ENCODE measurements around the gene GALNT2. TPM values are rescaled to one million over a fixed set of nuclear protein-coding genes. Genes with fewer than 3 reads are reported as not detected.

Gene GALNT2
- 10 to 100 TPM; 65.6 to 69.0 TPM for total RNA-seq
- polyA plus RNA-seq, result 15.7 TPM

DNA sequence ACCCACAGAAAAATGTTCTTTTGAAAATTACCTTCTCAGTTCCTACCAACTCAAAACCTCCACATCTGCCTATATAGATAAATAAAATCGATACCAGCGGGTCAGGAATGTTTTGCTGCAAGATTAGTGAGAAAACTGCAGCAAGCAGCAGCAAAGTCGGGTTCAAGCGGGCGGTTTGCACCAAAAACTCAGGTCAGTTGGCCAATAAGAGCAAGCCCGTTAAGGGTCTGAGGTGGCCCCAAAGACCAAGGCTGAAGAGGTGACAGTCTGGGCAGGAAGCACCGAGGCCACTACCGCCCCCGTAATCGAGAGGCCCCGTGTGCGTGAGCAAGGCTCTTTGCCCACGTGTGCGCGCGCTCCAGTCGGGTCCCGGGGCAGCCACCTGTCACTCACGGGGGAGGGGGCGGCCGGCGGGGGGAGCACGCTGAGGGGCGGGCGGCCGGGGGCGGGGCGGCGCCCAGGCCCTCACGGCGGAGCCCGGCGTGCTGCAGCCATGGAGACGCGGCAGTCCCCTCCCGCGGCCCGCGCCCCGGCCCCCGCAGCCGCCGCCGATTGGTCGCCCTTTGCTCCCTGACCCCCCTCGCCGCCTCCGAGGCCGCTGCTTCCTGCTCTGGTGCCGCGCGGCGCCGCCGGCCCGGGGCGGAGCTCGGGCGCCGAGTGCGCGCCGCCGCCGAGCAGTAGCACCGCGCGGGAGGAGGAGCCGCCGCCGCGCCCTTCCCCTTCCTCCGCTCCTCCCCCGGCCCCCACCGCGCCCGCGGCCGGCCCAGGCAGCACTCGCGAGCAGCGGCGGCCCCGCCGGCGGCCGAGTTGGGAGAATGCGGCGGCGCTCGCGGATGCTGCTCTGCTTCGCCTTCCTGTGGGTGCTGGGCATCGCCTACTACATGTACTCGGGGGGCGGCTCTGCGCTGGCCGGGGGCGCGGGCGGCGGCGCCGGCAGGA, at the start of gene GALNT2:
Gene GALNT2 (plus strand): TSS at position 773 of the 939 bp plus-strand sequence. CDS start 43 bp downstream, at position 816.
- Mint-ChIP-seq H3K9me3 (peaks cover 0 to 4% (median 0%) of the 10 kb centered on the region in 5 donors), H3K4me3 (peak within 1 kb of the TSS; percentile 82 to 96 (median 91)), H3K36me3 (peaks cover 0 to 3% (median 0%) of the 10 kb centered on the region in 3 donors), H3K27me3 (peaks cover 0 to 4% of the 10 kb centered on the region in 2 donors), H3K27ac (peak within 1 kb of the TSS; percentile 71 to 98 (median 96)), H3K4me1 (peaks cover 26 to 42% (median 38%) of the 10 kb centered on the region in 3 donors)
- DNase-seq, result peak; percentile 83 to 92 (median 90)
- H3K4me1 ChIP-seq (ENCODE audit: insufficient read depth, low read length), result peaks cover 6% of the 10 kb centered on the region
- no peaks in the 10 kb centered on the region for H3K36me3 ChIP-seq (ENCODE audit: insufficient read depth, low read length)
- H3K27ac ChIP-seq (ENCODE audit: low read depth, low read length), result peak within 1 kb of the TSS; percentile 65
- ChIA-PET CTCF (interaction anchor here (0.6 to 1.2 kb wide), 2 partner anchors 13 to 793 kb away, joined by 3 read pairs; no protein-coding TSS in a partner anchor), POLR2A (interaction anchor here (0.6 to 1.0 kb wide), 3 partner anchors 17 to 728 kb away, joined by 3 to 4 read pairs (median 3); no protein-coding TSS in a partner anchor)
- H3K27me3 ChIP-seq (ENCODE audit: insufficient read depth, low read length, poor library complexity, severe bottlenecking), result no peaks in the 10 kb centered on the region
- H3K9me3 ChIP-seq (ENCODE audit: low read length), result no peaks in the 10 kb centered on the region
- peak within 1 kb of the TSS; percentile 78 for H3K4me3 ChIP-seq (ENCODE audit: low read length)

DNA sequence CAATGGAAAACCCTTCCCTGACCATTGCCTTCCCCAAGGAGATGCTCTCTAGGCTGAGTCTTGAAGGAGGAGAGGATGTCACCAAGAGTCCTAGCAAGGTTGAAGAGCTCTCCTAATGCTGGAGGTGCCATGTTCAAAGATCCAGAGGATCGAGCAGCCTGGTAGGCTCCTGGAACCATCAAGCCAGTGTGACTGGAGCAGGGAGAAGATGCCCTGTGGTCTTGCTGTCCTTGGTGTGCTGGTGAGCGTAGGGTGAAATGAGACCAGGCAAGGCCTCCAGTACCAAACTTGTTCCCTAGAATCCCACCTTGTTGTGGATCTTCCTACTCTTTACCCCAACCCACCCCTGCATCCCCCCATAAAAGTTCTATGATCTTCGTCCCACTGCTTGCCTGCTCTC, 46.6 kb upstream of the GALNT2 start:
- POLR2A ChIA-PET, result interaction anchor here (0.6 kb wide), 1 partner anchor 21 kb away, joined by 3 read pairs; no protein-coding TSS in a partner anchor

DNA sequence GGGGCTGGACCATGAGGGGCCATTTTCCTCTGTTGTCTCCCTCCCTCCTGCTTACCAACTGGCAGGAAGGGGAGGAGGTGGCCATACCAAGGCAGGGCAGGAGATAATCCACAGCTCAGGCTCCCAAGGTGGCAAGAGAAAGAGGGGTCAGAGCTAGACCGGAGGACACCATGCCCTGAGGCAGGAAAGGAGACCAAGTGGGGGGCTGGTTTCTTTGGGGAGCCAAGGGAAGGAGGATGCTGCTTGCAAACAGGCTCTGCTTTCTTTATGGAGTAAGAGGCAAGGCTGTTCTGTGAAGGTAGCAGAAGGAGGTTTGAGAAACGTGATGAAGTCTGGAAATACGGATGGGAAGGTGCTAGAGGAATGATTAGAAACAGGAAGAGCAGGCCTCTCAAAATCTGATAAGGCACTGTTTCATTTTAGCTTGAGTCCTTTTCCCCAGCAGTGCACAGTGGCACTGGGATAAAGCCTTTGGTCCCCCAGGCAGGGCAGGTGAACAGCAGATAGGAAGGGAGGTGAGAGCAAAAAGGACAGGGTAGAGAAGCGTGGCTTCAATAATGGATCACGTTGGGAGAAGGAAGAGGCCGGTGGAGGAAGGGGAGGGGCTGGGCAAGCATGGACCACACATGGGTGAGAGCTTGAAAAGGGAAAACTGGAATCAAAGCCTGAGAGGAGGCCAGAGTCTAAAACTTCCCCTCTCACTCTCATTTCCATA, 44.2 kb upstream of the GALNT2 start:
- no peaks in the 10 kb centered on the region for H3K36me3 ChIP-seq (ENCODE audit: insufficient read depth, low read length)

More for the DNA sequence above, 46.6 kb upstream of the GALNT2 start:
- Histone ChIP-seq H3K36me3 (ENCODE audit: insufficient read depth, low read length) (no peaks in the 10 kb centered on the region), H3K4me3 (ENCODE audit: low read length) (no peak overlapping the region), H3K27ac (ENCODE audit: low read depth, low read length) (no peak overlapping the region), H3K27me3 (ENCODE audit: insufficient read depth, low read length, poor library complexity, severe bottlenecking) (no peaks in the 10 kb centered on the region), H3K4me1 (ENCODE audit: insufficient read depth, low read length) (no peaks in the 10 kb centered on the region), H3K9me3 (ENCODE audit: low read length) (no peaks in the 10 kb centered on the region)
- H3K9me3 Mint-ChIP-seq, result peaks cover 0 to 1% (median 0%) of the 10 kb centered on the region in 5 donors
- H3K27me3 Mint-ChIP-seq, result peaks cover 8 to 11% of the 10 kb centered on the region in 2 donors
- H3K36me3 Mint-ChIP-seq, result no peaks in the 10 kb centered on the region
- H3K4me1 Mint-ChIP-seq, result no peaks in the 10 kb centered on the region
- DNase-seq, result no peak
- CTCF ChIA-PET, result no interaction called here
- H3K27ac Mint-ChIP-seq, result no peak overlapping the region
- H3K4me3 Mint-ChIP-seq, result no peak overlapping the region

DNA sequence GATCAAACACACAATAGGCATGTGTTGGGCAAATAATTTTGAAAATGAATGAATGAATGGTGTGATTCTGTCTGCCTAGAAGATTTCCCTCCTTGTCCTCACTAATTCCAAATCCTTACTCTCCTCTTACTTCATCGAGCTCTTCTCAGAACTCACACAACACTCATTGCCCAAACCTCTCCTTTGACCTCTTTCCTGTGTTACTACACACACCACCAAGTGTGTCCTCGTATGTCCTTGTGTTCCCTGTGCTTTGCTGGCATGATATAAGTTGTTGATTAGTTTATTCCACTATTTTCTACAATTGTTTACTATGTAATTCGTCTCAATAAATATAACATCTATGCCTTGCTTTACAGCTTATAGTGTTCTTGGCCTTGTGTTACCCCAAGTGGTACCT, 41.4 kb upstream of the GALNT2 start:
- Histone ChIP-seq H3K9me3 (ENCODE audit: low read length) (no peaks in the 10 kb centered on the region), H3K4me1 (ENCODE audit: insufficient read depth, low read length) (no peaks in the 10 kb centered on the region), H3K27me3 (ENCODE audit: insufficient read depth, low read length, poor library complexity, severe bottlenecking) (no peaks in the 10 kb centered on the region), H3K4me3 (ENCODE audit: low read length) (no peak overlapping the region), H3K36me3 (ENCODE audit: insufficient read depth, low read length) (no peaks in the 10 kb centered on the region), H3K27ac (ENCODE audit: low read depth, low read length) (no peak overlapping the region)
- DNase-seq, result no peak
- H3K9me3 Mint-ChIP-seq, result peaks cover 0 to 5% (median 2%) of the 10 kb centered on the region in 5 donors
- ChIA-PET CTCF (no interaction called here), POLR2A (no interaction called here)
- H3K4me1 Mint-ChIP-seq, result peaks cover 3 to 8% (median 7%) of the 10 kb centered on the region in 3 donors
- H3K4me3 Mint-ChIP-seq, result no peak overlapping the region
- H3K27me3 Mint-ChIP-seq, result peaks cover 4 to 11% of the 10 kb centered on the region in 2 donors
- H3K27ac Mint-ChIP-seq, result no peak overlapping the region
- peaks cover 0 to 6% (median 0%) of the 10 kb centered on the region in 3 donors for H3K36me3 Mint-ChIP-seq

More for the DNA sequence above, 44.2 kb upstream of the GALNT2 start:
- Mint-ChIP-seq H3K36me3 (peaks cover 0 to 6% (median 0%) of the 10 kb centered on the region in 3 donors), H3K4me1 (no peaks in the 10 kb centered on the region), H3K9me3 (peaks cover 0 to 5% (median 2%) of the 10 kb centered on the region in 5 donors), H3K27me3 (peaks cover 8 to 11% of the 10 kb centered on the region in 2 donors), H3K4me3 (no peak overlapping the region), H3K27ac (peak overlapping the region in 1 of 8 donors; percentile 61)
- no peaks in the 10 kb centered on the region for H3K4me1 ChIP-seq (ENCODE audit: insufficient read depth, low read length)
- POLR2A ChIA-PET, result no interaction called here
- H3K4me3 ChIP-seq (ENCODE audit: low read length), result no peak overlapping the region
- no peak overlapping the region for H3K27ac ChIP-seq (ENCODE audit: low read depth, low read length)
- H3K9me3 ChIP-seq (ENCODE audit: low read length), result no peaks in the 10 kb centered on the region
- CTCF ChIA-PET, result no interaction called here
- no peak for DNase-seq
- H3K27me3 ChIP-seq (ENCODE audit: insufficient read depth, low read length, poor library complexity, severe bottlenecking), result no peaks in the 10 kb centered on the region

DNA sequence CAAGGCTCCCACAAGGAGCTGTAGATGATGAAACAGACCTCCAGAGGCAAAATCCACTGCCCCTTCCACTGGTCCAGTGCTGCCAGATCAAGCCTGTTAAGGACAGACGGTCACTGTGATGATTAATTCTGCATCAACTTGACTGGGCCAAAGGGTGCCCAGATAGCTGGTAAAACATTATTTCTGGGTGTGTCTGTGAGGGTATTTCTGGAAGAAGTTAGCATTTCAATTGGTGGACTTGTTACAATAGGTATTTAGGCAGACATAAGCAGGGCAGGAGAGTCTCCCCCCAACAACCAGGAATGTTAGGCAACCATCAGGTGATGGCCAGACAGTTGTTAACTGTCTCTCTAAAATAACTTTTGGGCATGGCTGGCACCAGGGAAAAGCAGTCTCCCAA, 40.9 kb upstream of the GALNT2 start:
- H3K27ac Mint-ChIP-seq, result no peak overlapping the region
- ChIA-PET CTCF (no interaction called here), POLR2A (no interaction called here)
- Histone ChIP-seq H3K4me1 (ENCODE audit: insufficient read depth, low read length) (no peaks in the 10 kb centered on the region), H3K9me3 (ENCODE audit: low read length) (no peaks in the 10 kb centered on the region), H3K27me3 (ENCODE audit: insufficient read depth, low read length, poor library complexity, severe bottlenecking) (no peaks in the 10 kb centered on the region), H3K4me3 (ENCODE audit: low read length) (no peak overlapping the region), H3K36me3 (ENCODE audit: insufficient read depth, low read length) (no peaks in the 10 kb centered on the region), H3K27ac (ENCODE audit: low read depth, low read length) (no peak overlapping the region)
- peaks cover 4 to 11% of the 10 kb centered on the region in 2 donors for H3K27me3 Mint-ChIP-seq
- peaks cover 3 to 8% (median 7%) of the 10 kb centered on the region in 3 donors for H3K4me1 Mint-ChIP-seq
- H3K36me3 Mint-ChIP-seq, result peaks cover 0 to 6% (median 0%) of the 10 kb centered on the region in 3 donors
- H3K4me3 Mint-ChIP-seq, result no peak overlapping the region
- H3K9me3 Mint-ChIP-seq, result peaks cover 0 to 5% (median 2%) of the 10 kb centered on the region in 5 donors
- no peak for DNase-seq

DNA sequence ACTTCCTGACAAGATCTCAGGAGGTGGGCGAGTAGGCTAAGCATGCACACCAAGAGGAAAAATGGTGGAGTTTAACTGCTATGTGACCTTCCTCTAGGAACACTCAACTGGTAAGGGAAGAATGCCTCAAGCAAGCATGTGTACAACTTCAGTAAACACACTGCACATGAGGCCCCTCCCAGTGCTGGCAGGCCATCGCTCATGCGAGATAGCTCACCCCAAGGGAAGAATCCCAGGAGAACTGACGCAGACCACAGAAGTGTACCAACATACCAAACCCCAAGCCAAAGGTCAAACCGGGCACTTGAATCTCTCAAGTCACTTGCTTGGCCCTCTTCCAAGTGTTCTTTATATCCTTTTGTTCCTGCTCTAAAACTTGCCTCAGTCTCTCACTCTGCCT, 40.5 kb upstream of the GALNT2 start:
- Histone ChIP-seq H3K9me3 (ENCODE audit: low read length) (no peaks in the 10 kb centered on the region), H3K4me3 (ENCODE audit: low read length) (no peak overlapping the region), H3K27ac (ENCODE audit: low read depth, low read length) (no peak overlapping the region), H3K36me3 (ENCODE audit: insufficient read depth, low read length) (no peaks in the 10 kb centered on the region), H3K4me1 (ENCODE audit: insufficient read depth, low read length) (no peaks in the 10 kb centered on the region), H3K27me3 (ENCODE audit: insufficient read depth, low read length, poor library complexity, severe bottlenecking) (no peaks in the 10 kb centered on the region)
- H3K36me3 Mint-ChIP-seq, result peaks cover 0 to 6% (median 0%) of the 10 kb centered on the region in 3 donors
- peaks cover 0 to 5% (median 2%) of the 10 kb centered on the region in 5 donors for H3K9me3 Mint-ChIP-seq
- no peak overlapping the region for H3K4me3 Mint-ChIP-seq
- ChIA-PET POLR2A (no interaction called here), CTCF (no interaction called here)
- no peak for DNase-seq
- H3K4me1 Mint-ChIP-seq, result peaks cover 3 to 8% (median 7%) of the 10 kb centered on the region in 3 donors
- peaks cover 4 to 11% of the 10 kb centered on the region in 2 donors for H3K27me3 Mint-ChIP-seq
- H3K27ac Mint-ChIP-seq, result no peak overlapping the region

DNA sequence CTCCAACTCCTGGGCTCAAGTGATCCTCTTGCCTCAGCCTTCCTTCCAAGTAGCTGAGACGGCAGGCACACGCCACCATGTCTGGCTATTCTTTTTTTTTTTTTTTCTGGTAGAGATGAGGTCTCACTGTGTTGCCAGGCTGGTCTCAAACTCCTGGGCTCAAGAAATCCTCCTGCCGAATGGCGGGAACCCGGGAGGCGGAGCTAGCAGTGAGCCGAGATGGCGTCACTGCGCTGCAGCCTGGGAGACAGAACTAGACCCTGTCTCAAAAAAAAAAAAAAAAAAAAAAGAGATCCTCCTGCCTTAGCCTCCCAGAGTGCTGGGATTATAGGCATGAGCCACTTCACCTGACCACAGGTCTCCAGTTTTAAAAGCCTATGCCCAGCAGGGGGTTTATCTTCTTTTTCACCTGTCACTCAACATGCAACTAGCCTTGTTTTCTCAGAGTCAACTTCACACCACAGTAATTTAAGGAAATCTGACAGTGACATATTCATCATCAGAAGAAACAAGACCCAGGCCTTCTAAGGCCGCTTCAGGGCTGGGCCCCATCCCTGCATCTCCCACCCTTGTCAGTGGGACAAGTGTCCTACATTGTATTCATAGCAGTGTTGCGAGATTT, 38.3 kb upstream of the GALNT2 start:
- Mint-ChIP-seq H3K4me3 (no peak overlapping the region), H3K4me1 (peaks cover 3 to 8% (median 7%) of the 10 kb centered on the region in 3 donors), H3K27ac (no peak overlapping the region), H3K36me3 (peaks cover 0 to 6% (median 0%) of the 10 kb centered on the region in 3 donors), H3K27me3 (peaks cover 0 to 2% of the 10 kb centered on the region in 2 donors), H3K9me3 (peaks cover 0 to 5% (median 2%) of the 10 kb centered on the region in 5 donors)
- POLR2A ChIA-PET, result no interaction called here
- no peaks in the 10 kb centered on the region for H3K9me3 ChIP-seq (ENCODE audit: low read length)
- H3K27me3 ChIP-seq (ENCODE audit: insufficient read depth, low read length, poor library complexity, severe bottlenecking), result no peaks in the 10 kb centered on the region
- CTCF ChIA-PET, result no interaction called here
- H3K4me3 ChIP-seq (ENCODE audit: low read length), result no peak overlapping the region
- H3K36me3 ChIP-seq (ENCODE audit: insufficient read depth, low read length), result no peaks in the 10 kb centered on the region
- no peaks in the 10 kb centered on the region for H3K4me1 ChIP-seq (ENCODE audit: insufficient read depth, low read length)
- no peak overlapping the region for H3K27ac ChIP-seq (ENCODE audit: low read depth, low read length)
- no peak for DNase-seq
